Non-pigmented ciliary epithelial cell (primary cell): Measurements from ENCODE around the gene TAS2R60.
"Not testable (repeated sequence)": the region's sequence is repeated elsewhere in the genome, so short reads cannot be mapped to it uniquely, and the experiment has no call there.

Source experiments
- DNase-seq: peaks from one replicate; pipeline ENCODE4 v3.0.0-alpha.2; 2010; ENCODE audit warnings: low read depth

TAS2R60 gene

GRCh38 chr7:143411976-143412708, 31.1 kb upstream of the TAS2R60 start:
- DNase-seq = no peak

- DNase-seq = no peak
Observed at GRCh38 chr7:143413123-143413522, 30.1 kb upstream of the TAS2R60 start.

DNA sequence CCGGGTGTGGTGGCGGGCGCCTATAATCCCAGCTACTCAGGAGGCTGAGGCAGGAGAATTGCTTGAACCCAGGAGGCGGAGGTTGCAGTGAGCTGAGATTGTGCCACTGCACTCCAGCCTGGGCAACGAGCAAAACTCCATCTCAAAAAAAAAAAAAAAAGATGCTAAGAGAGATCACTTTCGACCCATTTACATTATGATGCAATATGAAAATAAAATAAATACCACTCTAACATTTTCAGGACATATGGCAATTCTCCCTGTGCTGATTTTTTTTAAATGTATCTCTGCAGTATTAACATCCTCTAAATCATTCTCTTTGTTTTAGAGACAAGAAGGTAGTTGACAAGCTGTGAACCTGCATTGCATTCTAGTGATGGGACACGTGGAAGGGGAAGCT, 28.0 kb upstream of the TAS2R60 start:
- DNase-seq = not testable (repeated sequence)

DNA sequence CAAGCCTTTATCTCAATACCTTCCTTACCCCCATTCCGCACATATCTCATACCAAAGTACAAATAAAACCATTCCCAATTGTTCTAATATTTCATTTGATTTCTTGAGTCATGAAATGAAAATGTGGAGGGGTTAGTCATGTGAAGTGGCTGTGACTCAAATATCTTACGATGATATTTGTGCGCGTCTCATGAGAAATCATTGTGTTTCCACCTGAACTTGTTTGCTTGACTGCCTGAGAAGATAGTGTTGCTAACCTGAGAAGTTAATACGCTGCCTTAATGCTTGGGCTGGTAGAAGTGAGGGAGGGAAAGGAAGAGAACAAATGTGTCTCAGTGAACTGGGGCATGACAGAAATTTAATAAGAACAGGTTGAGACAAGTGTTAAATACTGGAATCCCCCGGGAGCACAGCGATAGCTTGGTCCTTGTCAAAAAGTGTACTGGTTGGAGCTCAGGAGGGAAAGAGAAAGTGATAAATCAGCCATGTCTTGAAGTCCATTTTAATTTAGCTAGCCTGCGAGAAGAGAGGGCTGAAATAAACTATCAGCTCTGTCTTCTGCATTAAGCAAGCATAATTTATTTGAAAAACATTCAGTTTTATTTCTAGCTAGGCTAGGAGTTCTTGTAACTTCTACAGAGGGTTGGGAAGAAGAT, 27.4 kb upstream of the TAS2R60 start:
- no peak for DNase-seq

DNA sequence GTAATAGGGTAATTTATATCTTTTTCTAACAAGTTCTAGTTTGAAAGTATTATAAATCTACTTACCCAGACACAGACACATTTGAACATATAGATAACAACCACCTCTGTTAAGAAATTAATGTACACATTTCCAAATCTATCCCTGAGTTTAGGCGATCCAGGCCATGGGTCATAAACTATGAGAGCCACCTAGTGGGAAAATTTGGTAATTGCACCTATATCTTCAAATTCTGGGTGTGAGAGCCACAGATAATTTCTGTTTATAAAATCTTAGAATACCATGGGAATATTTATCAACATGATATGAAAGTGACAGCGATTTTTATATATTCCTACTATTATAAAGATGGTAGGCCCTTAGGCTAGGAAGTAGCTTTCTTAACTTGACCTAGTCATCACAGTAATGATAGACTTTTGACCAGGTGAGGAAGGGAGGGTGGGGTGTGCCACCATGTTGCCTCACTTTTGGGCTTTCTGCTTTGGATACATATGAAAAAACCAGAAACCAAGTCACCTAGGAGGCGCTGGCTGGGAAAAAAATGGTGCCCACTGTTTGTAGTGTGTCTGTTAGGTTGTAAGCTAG, 26.6 kb upstream of the TAS2R60 start:
- DNase-seq = no peak

- no peak for DNase-seq
Observed at GRCh38 chr7:143417734-143418383, 25.4 kb upstream of the TAS2R60 start.

- no peak for DNase-seq
Observed at GRCh38 chr7:143418681-143419458, 24.4 kb upstream of the TAS2R60 start.

DNA sequence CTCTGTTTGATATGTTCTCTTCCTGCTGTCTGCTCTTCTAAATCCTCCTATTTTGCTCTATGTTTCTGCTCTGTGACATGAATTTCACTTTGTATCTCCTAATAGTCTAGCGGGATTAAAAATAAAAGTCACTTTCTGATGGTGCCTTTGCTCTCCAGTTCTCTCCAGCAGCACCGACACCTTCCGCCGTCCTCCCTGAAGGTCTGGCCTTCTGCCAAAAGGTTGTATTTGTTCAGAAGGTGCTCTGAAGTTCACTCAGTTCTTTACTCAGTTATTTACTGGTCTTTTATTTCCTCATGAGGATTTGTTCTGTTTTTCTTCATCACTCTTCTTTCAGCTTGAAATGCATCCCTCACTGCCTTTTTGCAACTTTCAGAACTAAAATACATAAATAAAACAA, 23.4 kb upstream of the TAS2R60 start:
- DNase-seq = no peak

DNA sequence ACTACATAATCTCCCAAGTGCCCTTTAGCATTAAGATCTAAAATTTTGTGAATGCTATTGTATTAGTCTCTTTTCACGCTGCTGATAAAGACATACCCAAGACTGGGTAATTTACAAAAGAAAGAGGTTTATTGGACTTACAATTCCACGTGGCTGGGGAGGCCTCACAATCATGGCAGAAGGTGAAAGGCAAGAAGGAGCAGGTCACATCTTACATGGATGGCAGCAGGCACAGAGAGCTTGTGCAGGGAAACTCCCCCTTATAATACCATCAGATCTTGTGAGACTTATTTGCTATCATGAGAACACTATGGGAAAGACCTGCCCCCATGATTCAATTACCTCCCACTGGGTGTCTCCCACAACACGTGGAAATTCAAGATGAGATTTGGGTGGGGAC, 22.6 kb upstream of the TAS2R60 start:
- not testable (repeated sequence) for DNase-seq

DNA sequence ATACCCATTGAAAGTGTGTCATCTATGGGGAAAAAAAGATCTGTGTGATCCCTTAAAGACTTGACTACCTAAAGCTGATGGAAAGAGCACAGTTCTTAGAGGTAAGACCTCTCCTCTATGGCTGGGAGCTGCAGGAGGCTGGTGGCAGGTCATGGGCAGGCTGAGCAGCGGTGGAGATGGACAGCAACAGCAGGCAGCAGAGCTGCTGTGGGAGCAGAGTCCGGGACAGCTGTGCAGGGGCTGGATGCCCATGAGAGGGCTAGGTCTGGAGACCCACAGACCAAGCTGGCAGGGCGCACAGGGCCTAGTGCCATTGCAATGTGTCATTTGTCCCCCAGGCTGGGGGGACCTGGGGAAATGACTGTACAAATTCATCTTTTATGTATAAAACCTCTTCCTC, 21.2 kb upstream of the TAS2R60 start:
- no peak for DNase-seq

DNA sequence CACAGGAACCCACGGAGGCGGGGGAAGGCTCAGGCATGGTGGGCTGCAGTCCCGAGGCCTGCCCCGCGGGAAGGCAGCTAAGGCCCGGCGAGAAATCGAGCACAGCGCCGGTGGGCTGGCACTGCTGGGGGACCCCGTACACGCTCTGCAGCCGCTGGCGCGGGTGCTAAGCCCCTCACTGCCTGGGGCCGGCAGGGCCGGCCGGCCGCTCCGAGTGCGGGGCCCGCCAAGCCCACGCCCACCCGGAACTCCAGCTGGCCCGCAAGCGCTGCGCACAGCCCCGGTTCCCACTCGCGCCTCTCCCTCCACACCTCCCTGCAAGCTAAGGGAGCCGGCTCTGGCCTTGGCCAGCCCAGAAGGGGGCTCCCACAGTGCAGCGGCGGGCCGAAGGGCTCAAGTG, 18.8 kb upstream of the TAS2R60 start:
- DNase-seq = not testable (repeated sequence)

DNA sequence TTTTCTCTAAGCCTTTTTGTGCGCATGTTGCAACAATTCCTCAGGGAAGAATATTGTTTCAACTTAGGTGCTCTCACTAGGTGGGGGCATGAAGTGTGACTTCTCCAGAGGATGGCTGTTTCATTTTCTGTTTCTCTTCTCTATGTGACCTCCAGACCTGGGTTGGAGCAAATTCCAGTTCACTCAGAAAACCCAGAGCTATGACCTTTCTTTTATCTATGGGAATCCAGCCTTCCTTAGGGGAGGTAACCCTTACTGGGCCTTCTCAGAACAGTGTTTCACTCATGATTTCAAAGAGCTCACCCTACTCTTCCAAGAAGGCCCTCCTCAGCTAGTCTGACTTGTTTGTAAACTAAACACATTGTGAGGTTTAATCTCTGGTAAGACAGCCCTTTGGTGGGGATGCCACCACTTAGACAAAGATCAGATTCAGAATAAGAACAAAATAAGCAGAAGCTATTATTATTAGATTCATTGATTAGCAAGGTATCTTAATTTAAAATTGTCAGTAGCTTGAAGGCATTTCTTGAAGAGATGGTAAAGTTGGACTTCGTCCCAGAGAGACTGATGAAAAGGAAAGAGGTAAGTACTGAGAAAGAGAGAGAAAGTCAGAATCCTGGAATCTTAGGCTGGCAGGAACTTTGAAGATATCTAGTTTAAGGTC, 16.6 kb upstream of the TAS2R60 start:
- DNase-seq = no peak

DNA sequence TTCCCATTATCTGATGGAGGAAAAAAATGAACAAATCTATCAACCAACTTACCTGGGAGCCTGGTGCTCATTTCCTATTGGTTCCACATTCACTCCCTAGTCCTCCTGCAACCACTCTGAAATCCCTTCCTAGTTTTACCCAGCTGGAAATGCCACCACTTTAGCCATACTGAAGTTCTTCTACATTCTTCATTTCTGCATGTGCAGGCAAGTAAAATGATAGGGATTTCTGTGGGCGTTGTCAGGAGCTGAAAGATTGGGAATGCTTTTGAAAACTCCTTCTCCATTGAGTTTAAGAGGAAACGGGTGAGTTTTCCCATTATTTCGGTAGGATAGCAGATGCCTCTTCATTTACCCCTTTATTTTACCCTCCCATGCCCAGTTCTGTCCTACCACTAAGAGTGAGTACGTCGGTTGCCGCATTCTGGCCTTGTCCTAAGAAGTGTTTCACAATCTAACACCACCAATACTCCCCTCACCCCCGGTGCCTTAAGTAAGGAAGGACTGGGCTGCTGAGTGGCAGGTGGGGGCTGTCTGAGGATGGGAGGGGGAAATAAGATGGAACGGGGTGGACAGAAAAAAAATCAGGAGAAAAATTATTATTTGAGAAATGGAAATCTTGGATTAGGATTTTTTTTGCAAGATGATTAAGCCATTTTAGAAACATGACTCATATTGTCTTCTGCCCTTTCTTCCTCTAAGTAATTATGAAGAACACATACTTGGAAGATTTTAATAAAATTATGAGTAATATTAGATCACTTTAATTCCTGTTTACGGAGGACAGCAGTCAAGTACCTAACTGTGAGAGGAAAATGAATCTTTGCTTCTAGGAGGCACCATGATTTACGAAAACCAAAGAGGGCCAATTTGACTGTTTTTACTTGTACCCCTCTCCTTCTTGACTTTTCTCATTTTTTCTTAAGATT, 13.2 kb upstream of the TAS2R60 start:
- DNase-seq = no peak

DNA sequence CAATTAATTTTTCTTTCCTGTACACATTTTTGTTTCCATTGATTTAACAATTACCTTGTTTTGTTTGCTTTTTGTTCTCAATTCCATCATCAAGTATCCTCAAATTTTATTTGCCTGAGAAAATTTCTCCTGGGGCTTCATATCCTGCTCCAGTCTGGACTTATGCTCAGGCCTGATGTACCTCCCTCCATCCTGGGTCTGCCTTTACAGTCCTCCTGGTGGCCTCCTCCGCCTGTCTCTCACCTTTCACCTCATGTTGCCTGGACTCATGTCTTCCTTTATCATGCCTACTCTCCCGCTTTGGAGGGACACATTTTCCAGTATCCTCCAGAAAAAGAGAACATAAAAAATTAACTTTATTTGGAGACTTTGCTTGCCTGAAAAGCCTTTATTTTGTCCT, 12.1 kb upstream of the TAS2R60 start:
- DNase-seq = no peak

GRCh38 chr7:143433759-143434158, 9.5 kb upstream of the TAS2R60 start:
- no peak for DNase-seq

- no peak for DNase-seq
Observed at GRCh38 chr7:143434660-143435059, 8.6 kb upstream of the TAS2R60 start.

DNA sequence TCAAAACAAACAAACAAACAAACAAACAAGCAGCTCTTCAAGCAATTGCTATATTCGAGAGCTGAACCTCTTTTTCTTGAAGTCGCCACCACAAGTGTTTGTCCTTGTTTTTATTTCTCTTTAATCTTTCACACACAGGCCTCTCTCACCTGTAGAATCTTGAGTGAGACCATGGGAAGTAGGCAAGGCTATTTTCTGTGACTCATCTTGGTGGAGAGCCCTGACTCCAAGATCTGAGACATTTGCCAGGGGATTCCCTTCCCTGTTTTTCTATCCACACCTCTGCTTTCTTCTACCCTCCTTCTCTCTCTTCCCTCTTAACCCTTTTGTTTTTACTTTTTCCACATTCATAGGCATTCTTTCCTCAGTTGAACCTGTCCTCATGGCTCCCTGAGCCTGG, 8.0 kb upstream of the TAS2R60 start:
- no peak for DNase-seq

DNA sequence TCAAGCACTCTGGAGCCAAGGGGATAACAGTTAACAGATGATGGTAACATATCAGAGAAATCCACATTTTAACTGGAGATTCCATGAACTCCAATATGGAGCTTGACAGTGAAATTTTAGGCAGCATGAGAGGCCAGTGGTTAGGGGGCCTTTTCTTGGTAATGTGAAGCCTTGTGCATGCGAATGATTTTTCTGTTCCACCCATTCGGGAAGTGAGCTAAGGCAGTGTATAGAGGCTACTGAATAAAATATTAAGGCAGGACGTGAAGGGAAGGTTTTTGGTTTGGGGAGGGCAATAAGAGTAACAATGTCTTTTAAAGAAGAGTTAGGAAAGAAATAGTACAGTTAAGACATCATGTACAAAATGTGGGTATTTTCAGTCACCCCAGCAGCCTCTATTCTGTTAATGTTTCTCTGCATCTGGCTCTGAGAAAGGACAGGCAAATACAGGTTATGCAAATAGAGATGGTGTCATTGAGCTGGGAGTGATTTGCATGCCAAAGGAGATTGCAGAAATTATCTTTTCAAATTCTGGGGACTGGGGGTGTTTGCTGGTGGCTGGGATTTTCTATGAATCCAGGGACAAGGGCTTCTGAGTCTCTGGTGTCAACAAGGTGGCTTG, 6.8 kb upstream of the TAS2R60 start:
- no peak for DNase-seq

DNA sequence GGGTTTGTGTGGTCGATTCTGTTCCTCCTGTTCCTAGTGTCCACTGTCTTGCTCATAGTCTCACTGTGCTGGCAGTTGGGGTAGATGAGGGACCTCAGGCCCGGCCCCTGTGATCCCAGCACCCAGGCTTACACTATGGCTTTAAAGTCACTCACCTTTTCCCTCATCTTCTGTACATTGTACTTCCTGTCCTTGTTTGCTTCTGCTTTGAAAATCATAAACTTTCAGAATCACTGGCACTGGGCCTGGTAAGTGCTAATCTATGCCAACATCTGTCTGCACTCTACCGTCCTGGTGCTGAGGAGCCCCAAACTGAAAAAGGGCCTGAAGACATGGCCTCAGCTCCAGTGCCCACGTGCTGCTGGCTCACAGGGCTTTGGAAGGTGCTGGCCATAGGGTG, 5.7 kb upstream of the TAS2R60 start:
- no peak for DNase-seq

DNA sequence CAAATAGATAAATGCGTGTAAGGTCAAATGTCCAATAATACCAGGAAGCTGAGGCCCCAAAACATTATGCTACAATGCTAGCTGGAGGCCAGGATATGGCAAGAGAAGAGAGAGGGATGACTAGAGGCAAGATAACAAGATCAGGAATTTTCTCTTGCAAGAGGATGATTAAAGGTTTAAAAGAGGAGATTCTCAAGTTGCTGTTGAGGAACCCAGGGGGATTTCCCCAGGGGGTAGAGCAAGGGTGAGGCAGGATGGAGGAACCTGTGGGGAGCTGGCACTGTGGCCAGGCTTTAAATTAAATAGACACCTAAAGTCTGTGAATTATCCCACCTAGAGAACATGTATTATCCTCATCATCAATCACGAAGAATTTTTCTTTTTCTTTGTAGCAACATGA, 3.4 kb upstream of the TAS2R60 start:
- DNase-seq = no peak
